ENCODE data around the gene AREL1.

- TF ChIP-seq CTCF (IDR thresholded peaks at IDR 0.05) (no peak), POLR2A (IDR thresholded peaks at IDR 0.05) (no peak)
These were observed 90.6 kb downstream of the AREL1 start for GRCh38 chr14:74622257-74622656.
